ENCODE measurements around the gene SPDL1.
"Not testable (repeated sequence)": the region's sequence is repeated elsewhere in the genome, so short reads cannot be mapped to it uniquely, and the experiment has no call there.

SPDL1 gene

GRCh38 chr5:169574134-169574646 is 9.4 kb upstream of the SPDL1 start:
- no peak for DNase-seq (ENCODE audit: low spot score)

GRCh38 chr5:169576181-169576598 is 7.4 kb upstream of the SPDL1 start:
- DNase-seq (ENCODE audit: low spot score): no peak

- DNase-seq (ENCODE audit: low spot score): no peak
These were observed 5.6 kb upstream of the SPDL1 start for GRCh38 chr5:169577951-169578350.

GRCh38 chr5:169580964-169581363 is 2.6 kb upstream of the SPDL1 start:
- DNase-seq (ENCODE audit: low spot score): no peak

- DNase-seq (ENCODE audit: low spot score): peak; percentile 65
These were observed 1.9 kb upstream of the SPDL1 start for GRCh38 chr5:169581580-169582227.

- no peak for DNase-seq (ENCODE audit: low spot score)
These were observed 511 bp upstream of the SPDL1 start for GRCh38 chr5:169583101-169583423.

- no peak for DNase-seq (ENCODE audit: low spot score)
These were observed 1.5 kb downstream of the SPDL1 start for GRCh38 chr5:169584998-169585451.

- no peak for DNase-seq (ENCODE audit: low spot score)
These were observed 7.0 kb downstream of the SPDL1 start for GRCh38 chr5:169590602-169591001.

- DNase-seq (ENCODE audit: low spot score): no peak
These were observed 8.1 kb downstream of the SPDL1 start for GRCh38 chr5:169591636-169592035.

GRCh38 chr5:169592937-169593650 is 9.5 kb downstream of the SPDL1 start:
- no peak for DNase-seq (ENCODE audit: low spot score)

- no peak for DNase-seq (ENCODE audit: low spot score)
These were observed 11.7 kb downstream of the SPDL1 start for GRCh38 chr5:169595172-169595820.

GRCh38 chr5:169599451-169599850 is 15.9 kb downstream of the SPDL1 start:
- no peak for DNase-seq (ENCODE audit: low spot score)

GRCh38 chr5:169602535-169602934 is 19.0 kb downstream of the SPDL1 start:
- DNase-seq (ENCODE audit: low spot score): no peak

GRCh38 chr5:169606279-169606678 is 22.7 kb downstream of the SPDL1 start:
- DNase-seq (ENCODE audit: low spot score): no peak

- DNase-seq (ENCODE audit: low spot score): no peak
These were observed 24.3 kb downstream of the SPDL1 start for GRCh38 chr5:169607882-169608281.

GRCh38 chr5:169609716-169610115 is 26.1 kb downstream of the SPDL1 start:
- no peak for DNase-seq (ENCODE audit: low spot score)

GRCh38 chr5:169610606-169611005 is 27.0 kb downstream of the SPDL1 start:
- no peak for DNase-seq (ENCODE audit: low spot score)

- DNase-seq (ENCODE audit: low spot score): no peak
These were observed 32.0 kb downstream of the SPDL1 start for GRCh38 chr5:169615561-169615960.

- not testable (repeated sequence) for DNase-seq (ENCODE audit: low spot score)
These were observed 40.7 kb downstream of the SPDL1 start for GRCh38 chr5:169624307-169624706.

GRCh38 chr5:169626779-169627178 is 43.2 kb downstream of the SPDL1 start:
- no peak for DNase-seq (ENCODE audit: low spot score)

GRCh38 chr5:169627551-169627950 is 44.0 kb downstream of the SPDL1 start:
- no peak for DNase-seq (ENCODE audit: low spot score)

GRCh38 chr5:169628892-169629291 is 45.3 kb downstream of the SPDL1 start:
- no peak for DNase-seq (ENCODE audit: low spot score)

Measured in CD4-positive, alpha-beta T cell treated with Interleukin-15 for 4 hours (primary cell).